HG03354 (cell line): Measurements from ENCODE around the gene DDX47.
"Not testable (repeated sequence)": the region's sequence is repeated elsewhere in the genome, so short reads cannot be mapped to it uniquely, and the experiment has no call there.

ENCODE experiments used
- ATAC-seq: cut with Tn5 transposase; IDR thresholded peaks from one replicate; pipeline ENCODE4 v1.9.1; 2021; ENCODE audit warnings: mild to moderate bottlenecking; ENCODE audit not compliant: unreplicated experiment, poor library complexity, severe bottlenecking

The DDX47 gene

DNA sequence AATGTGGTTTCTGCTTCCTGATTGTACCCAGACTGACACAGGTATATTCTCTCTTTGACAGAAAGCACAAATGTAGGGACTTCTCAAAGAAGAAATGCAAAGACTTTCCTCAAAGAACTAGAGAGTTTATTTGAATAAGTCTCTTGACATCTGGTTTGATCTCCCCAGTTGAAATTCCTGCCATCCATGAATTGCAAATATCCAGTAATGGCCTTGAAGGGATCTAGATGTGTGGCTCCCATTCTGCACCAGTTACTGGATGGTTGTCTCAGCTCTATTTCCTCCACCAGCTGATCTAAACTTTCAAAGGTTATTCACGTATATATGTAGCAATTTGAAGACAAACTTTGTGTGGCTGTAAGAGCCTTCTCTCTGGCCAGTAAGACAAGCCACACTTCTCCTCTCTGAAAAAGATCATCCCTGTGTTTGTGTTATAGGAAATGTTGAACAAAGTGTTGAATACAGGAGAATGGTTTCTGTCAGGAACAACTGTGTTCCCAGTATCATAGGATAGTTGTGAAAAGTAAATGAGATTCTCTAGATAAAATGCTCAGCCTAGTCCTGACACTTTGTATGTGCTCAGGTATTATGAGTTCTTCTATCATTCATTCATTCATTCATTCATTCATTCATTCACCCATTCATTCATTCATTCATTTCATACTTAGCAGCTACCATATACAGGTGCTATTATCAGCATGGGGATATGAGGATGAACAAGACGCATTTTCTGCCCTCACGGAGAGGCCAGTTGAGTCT is 55.5 kb downstream of the DDX47 start:
- ATAC-seq = no peak

DNA sequence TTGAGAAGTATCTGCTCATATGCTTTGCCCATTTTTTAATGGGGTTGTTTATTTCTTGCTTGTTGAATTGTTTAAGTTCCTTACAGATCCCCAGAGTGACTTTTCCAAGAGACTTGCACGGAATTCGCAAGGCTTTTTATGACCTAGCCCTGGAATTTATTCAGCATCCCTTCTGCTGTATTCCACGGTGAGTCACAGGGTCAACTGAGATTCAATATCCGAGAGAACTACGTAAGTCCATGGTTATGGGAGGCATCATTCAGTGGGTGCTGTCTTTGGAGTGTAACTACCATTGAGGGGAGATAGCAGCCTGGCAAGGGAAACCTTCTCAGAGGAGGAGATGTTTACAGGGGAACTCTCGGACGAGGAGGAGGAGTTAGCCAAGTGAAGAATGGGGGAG is 57.3 kb downstream of the DDX47 start:
- no peak for ATAC-seq

DNA sequence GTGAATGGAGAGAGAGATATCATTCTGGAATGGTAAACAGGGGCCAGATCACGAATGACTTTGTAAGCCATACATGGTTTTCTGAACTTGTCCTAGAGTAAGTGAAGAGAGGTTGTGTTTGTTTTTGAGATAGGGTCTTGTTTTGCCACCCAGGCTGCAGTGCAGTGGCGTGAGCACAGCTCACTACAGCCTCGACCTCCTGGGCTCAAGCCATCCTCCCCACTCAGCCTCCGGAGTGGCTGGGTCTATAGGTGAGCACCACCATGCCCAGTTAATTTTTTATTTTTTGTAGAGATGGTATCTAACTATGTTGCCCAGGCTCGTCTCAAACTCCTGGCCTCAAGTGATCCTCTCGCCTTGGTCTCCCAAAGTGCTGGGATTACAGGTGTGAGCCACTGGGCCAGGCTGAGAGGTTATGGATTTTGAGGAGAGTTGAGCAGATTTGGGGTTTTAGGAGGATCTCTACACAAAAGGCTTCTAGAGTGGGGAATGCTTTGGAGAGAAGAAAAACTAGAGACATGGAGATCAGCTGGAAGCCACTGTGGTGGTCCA is 58.5 kb downstream of the DDX47 start:
- ATAC-seq = no peak

DNA sequence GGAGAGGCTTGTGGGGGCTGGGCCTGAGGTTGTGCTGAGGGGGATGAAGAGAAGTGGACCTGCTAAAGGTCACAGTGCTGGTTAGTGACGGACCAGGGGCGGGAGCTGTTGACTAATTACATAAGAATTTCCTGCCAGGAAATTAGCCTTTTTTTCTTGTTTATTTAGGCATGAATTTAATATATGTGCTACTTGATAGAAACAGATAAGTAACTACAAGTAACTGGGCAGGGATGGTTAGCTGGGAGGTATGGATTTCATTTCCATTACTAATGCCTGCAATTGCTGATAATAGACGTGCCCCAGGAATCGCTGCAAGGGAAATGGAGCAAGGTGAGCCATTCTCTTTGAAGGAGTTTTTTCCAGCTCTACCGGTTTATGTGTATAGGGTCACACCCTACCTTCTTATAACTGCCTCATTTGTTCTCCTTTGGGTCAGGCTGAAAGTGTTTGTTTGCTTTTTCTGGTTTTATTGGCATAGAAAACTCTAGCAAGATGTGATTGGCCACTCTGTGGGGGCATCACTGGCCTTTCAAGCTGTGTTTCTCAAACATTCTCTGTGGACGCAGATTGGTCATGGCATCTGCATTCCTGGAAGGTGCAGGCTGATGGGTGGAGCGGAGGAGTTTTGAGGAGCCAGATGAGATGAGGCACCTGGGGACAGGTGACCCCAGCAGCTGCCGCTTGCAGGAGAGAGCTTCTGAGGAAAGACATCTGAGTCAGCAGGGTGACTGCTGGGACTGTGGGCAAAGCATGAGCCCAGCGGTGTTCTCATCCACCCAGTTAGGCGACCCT is 59.2 kb downstream of the DDX47 start:
- no peak for ATAC-seq

DNA sequence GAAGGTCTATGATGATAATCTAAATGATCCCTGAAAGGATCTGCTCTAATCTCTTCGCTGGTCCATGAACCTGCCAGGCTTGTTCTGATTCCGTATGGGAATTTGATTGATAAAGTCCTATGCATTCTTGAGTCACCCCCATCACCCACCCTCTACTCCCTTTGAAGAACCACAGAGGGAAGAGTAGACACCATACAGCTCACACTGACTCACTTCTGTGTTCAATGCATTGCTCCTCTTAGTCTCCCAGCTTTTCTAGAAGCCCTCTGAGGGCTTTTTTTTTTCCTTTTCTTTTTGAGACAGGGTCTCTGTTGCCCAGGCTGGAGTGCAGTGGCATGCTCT is 59.8 kb downstream of the DDX47 start:
- no peak for ATAC-seq

DNA sequence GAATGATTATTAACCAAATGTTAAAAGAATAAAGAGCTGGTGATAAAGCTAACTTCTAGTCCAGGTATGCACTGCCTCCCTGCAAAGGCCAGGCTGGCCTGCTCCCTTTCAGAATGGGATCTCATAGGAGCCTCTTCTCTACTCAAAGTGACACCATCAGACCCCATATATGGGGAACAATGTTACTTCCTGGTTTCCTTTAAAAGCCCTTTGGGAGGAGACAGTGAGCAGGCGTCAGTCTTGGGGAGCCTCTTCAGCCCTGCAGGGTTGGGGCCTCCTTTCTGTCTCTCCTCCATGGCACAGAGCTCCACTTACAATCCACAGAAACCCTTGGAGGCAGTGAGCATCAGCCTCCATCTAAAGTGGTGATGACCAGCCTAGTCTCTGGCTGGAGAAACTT is 60.9 kb downstream of the DDX47 start:
- ATAC-seq = no peak

DNA sequence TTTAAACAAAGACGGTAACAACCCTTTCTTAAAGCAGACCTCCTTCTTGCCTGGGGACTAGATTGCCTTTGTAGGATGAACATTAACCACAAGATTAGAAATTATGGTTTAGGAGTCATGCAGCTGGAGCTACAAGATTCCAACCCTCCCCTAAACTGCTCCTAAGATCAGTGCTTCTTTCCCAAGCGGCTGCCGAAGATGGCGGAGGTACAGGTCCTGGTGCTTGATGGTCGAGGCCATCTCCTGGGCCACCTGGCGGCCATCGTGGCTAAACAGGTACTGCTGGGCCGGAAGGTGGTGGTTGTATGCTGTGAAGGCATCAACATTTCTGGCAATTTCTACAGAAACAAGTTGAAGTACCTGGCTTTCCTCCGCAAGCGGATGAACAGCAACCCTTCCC is 62.2 kb downstream of the DDX47 start:
- ATAC-seq = not testable (repeated sequence)

DNA sequence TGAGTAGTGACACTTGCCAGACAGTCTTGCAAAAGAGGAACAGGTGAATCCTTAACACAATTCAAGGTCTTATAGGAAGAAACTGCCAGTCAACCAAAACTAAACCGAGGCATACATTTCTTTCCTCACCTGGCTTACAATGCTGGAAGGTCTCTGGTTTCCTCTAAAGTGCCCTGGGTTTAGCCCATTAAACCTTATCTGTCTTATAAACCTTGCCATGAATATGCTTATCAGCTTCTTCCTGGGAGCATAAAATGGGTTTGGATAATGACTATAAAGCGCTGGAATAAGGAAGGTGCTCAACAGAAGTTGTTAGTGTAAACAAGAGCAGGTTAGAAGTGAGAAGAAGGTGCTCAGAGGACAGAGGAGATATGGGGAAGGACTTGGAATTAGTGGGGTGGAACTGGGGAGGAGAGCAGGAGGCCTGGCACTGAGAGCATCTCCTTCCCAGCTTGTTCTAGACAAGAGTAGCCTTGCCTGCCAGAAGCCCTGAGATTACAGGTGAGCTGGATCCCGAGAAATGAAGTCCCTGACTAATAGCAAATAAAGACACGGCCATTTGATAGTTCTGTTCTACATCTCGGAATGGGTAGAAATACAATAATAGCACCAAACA is 64.1 kb downstream of the DDX47 start:
- ATAC-seq = no peak

DNA sequence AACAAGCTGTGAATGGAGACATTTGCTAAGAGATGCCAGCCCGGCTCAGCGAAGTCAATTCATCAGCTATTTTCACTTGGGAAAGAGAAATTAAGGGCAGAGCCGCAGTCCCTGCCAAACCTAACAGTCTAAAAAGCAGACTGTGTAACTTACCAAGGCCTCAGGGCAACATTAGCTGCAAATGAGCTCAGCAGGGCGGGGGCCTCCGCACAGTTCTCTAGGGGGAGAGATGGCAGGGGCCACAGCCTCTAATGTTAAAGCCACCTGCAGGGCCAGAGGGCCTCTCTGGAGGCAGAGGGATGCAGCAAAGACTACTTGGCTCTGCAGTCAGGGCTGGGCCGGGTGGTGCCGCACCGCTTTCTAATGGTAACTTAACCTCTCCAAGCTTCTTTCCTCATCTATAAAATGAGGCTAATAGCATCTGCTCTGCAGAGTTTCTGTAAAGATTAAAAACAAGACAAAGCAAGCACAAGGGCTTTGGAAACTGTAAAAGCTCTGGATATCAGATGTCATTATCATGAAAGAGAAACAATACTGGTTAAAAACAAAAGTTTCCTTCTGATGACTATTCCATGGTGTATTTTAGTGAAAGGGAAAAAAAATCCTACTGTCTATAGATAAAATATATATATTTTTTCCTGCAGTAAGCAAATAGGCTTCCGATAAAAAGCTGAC is 64.8 kb downstream of the DDX47 start:
- no peak for ATAC-seq
